Measurements from ENCODE around the gene MYH14.

DNA sequence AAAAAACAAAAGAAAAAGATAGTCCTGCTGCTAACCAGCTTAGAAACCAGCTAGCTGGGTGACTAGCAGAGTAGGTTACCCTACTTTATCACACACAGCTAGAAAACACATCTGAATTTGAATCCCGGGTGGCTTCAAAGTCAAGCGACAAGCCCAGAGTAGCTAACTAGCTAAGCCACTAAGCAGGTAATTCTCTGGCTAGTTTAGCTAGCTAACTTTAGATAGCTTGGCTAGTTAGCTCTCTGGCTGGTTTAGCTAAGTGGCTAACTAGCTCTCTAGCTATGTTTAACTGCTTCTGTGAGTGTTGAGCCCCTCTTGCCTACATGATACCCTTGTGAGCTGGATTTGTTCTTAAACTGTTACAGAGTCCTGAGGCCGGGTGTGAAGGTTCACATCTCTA lies 12.4 kb downstream of the MYH14 start:
- TF ChIP-seq, protein P1, sequence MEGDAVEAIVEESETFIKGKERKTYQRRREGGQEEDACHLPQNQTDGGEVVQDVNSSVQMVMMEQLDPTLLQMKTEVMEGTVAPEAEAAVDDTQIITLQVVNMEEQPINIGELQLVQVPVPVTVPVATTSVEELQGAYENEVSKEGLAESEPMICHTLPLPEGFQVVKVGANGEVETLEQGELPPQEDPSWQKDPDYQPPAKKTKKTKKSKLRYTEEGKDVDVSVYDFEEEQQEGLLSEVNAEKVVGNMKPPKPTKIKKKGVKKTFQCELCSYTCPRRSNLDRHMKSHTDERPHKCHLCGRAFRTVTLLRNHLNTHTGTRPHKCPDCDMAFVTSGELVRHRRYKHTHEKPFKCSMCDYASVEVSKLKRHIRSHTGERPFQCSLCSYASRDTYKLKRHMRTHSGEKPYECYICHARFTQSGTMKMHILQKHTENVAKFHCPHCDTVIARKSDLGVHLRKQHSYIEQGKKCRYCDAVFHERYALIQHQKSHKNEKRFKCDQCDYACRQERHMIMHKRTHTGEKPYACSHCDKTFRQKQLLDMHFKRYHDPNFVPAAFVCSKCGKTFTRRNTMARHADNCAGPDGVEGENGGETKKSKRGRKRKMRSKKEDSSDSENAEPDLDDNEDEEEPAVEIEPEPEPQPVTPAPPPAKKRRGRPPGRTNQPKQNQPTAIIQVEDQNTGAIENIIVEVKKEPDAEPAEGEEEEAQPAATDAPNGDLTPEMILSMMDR (IDR thresholded peaks at IDR 0.05; ENCODE audit: low read depth, low read length) = no peak
- no peak for TF ChIP-seq EZH2phosphoT487 (IDR thresholded peaks at IDR 0.05; ENCODE audit: low read depth)
